AG08396 (cell line): ENCODE data around the gene ARHGEF3.

Experiments used
- DNase-seq: peaks from one replicate; pipeline ENCODE4 v3.0.0; 2012; ENCODE audit warnings: low spot score, mixed read lengths

The ARHGEF3 gene

DNA sequence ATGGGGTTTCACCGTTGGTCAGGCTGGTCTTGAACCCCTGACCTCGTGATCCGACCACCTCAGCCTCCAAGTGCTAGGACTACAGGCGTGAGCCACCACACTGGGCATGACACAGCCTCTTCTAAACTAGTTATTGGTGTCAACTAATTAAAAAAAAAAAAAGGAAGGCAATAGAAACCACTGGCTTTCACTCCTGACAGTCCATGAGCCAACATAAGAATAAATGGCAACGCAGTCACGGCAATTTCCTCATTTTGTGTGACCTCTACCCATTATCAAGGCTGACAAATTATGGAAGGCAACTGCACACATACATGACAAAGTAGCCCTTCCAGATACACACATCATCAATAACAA lies 5.9 kb downstream of the ARHGEF3 start:
- DNase-seq: no peak

DNA sequence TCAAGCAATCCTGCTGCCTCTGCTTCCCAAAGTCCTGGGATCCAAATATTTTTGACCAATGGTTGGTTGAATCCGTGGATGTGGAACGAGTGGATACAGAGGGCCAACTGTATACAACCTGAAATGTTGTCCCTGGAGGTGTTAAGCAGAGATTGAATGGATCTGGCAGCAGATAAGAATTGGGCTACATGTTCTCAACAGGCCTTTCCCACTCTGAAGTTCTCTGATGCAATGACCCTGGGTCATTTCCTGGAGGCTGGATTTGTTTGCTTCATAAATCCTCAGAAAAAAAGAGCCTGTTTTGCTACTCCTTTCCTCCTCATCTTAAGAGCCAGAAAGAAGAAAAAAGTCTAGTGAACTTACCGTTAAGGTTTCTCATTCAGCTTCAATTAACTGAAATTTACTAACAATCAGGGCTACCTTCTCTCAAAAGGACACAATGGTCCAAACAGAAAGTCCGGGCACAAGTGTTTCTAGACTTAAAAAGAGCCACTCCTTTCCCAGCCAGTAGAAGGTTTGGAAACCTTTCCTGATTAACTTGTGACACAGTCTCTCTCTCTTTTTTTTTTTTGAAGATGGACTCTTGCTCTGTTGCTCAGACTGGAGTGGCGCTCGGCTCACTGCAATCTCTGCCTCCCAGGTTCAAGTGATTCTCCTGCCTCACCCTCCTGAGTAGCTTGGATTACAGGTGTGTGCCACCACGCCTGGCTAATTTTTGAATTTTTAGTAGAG lies 6.5 kb downstream of the ARHGEF3 start:
- no peak for DNase-seq

DNA sequence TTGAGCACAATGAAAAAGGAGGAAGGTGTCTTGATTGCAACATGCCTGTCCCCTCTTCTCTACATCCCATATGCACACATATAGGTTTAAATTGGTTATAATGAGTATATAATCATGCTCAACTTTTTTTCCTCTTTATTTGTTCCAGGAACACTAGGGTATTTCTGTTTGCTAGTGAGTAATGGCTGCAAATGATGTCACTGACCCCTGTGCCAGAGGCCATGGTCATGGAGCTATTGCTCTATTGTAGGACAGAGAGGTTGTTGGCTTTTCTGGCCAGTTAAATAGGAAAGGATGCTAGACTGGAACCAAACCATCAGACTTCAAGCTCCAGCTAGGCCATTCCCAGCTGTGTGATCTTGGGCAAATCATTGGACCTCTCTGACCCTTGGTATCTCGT lies 9.6 kb downstream of the ARHGEF3 start:
- DNase-seq: no peak

DNA sequence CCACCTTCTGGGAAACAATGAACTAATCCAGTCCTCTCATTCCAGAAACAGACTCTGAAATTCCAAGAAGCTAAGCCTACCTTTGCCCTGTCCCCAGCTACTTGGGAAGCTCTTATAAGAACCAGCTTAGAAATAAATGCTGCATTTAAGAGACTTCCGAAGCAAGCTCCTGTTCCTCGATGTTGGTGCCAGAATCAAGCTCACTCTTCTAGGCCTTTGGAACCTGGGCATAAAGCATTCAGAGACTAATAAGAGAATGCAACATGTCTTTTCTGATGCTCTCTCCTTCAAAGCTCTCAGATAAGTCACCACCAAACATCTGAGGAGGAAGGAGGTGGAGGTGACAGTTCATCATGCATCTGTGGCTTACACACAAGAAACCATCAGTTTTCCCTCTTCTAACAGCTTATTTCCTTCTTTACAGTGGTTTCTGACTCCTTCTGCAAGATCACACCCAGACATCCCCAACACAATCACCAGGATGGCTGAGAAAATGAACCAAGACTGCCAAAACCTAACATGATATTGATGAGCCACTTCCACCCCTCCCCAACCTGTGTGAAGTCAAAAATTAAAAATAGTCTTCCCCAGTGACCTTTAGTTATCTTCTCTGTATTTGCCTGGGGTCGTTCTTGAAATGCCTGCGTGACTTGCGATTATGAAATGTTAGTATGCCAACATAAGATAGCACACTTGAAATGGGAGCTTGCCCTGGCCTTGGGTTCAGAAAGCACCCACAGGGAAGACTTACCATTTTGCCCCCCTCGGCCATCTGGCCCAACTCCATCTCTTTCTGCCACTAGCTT lies 11.5 kb downstream of the ARHGEF3 start:
- DNase-seq: no peak

DNA sequence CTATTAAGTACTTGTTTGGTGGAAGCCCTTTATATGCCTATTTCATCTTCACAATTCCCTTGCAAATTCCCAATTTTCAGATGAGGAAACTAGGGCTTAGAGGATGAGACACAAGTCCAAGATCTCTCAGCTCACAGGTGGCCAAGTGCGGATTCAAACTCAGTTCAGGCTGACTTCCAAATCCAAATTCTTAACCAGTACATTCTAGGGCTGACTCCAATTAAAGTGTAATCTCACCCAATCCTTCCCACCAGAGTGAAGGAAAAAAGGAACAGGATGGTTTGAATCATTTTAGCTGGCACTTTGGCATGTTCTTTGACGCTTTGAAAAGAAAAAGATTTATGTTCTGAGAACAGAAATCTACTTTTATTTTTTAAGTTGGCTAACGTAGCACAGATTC lies 12.7 kb downstream of the ARHGEF3 start:
- DNase-seq: no peak

DNA sequence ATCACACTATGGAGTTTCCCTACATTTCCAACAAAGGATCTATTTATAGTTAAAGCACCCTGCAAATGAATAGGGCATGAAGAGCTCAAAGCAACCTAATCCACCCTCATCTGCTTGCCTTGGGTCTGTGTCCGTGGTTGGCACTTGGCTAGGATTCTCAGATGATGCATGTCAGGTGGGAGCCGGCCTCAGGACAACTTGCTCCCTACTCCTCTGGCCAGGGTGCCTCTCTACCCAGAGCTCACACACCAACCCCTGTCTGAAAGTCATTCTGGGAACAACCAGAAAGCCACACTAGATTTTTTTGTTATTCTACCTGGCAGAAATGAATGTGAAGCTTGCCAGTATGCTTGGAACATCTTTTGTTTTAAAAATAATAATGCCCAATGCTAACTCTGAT lies 13.2 kb downstream of the ARHGEF3 start:
- no peak for DNase-seq

DNA sequence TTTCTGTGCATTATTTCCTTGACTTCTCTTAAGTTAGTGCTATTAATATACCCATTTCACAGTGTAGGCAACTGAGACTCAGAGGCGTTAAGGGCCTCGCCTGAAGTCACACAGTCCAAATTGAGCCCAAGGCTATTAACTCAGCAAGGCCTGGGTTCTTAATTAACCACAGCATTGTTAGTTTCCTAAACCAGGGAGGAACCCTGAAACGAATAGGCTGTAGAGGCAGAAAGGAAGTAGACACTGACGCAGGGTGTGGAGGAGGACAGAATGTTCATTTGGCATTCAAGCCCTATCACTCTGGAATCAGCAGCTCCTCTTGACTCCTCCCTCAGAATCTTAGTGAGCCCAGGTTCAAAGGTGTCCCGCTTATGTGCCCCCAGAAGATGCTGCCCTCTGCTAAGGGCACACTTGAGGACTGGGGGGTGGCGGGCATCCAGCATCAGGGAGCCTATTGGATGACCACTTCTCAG lies 13.9 kb downstream of the ARHGEF3 start:
- DNase-seq: no peak

DNA sequence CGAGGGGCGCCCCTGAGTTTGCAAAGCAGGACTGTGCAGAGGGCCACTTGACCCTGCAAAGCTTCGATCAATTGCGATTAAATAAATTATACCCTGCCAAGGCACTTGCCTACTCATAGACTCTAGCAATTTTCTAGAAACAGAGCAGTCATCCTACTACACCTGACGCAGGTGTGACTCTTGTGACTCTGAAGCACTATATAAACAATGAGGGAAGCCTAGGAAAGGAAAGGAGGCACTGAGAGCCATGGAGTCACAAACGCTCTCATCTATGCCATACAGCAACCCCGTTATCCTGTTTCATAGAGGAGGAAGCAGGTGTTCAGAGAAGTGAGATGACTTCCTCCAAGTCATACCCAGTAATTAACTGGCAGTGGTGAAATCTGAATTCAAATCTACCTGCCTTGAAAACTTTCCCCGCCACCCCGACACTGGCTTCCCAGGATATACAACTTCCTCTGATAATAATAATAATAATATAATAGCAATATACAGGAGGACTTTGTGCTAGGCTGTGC lies 14.4 kb downstream of the ARHGEF3 start:
- no peak for DNase-seq

DNA sequence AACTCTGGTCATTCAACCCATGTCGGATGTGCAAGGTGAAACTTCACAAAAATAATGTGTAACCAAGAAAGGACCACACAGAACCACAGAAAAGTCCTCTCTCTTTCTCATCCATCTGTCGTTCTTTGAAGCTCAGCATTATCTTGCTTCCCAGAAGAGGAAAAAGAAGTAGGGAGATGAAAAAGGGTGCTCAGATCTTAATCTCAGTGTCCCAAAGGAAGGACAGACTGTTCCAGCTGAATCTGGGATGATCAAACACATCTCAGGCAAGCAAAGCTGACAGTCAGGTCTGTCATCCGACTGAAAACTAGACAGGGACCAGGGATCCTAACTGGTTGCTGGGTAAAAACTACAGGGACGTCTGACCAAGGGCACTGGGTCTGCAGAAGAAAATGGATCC lies 16.2 kb downstream of the ARHGEF3 start:
- no peak for DNase-seq

DNA sequence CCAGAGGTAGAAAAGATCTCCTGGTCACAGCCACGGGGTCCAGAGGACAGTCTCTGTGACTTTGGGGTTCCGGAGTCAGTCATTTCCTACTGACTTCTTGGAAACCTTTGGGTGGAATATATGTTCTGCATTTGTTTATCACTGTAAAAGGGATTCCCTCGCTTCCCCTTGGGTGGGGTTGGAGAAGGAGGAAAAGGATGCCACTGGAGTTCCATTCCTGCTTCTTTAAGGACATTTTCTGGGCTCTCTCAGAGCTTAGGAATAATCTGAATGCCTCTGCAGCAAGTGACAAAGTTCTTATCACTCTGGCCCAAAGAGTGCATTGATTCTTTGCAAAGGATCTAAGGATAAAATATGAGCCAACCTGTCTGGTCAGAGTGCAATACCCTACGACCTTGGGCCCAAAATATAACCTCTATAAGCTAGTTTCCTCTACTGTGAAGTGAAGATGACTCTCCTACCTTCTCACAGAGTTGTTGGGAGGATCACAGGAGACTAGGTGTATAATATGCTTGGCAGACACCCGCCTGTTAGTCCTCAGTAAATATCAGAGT lies 17.2 kb downstream of the ARHGEF3 start:
- DNase-seq: no peak

DNA sequence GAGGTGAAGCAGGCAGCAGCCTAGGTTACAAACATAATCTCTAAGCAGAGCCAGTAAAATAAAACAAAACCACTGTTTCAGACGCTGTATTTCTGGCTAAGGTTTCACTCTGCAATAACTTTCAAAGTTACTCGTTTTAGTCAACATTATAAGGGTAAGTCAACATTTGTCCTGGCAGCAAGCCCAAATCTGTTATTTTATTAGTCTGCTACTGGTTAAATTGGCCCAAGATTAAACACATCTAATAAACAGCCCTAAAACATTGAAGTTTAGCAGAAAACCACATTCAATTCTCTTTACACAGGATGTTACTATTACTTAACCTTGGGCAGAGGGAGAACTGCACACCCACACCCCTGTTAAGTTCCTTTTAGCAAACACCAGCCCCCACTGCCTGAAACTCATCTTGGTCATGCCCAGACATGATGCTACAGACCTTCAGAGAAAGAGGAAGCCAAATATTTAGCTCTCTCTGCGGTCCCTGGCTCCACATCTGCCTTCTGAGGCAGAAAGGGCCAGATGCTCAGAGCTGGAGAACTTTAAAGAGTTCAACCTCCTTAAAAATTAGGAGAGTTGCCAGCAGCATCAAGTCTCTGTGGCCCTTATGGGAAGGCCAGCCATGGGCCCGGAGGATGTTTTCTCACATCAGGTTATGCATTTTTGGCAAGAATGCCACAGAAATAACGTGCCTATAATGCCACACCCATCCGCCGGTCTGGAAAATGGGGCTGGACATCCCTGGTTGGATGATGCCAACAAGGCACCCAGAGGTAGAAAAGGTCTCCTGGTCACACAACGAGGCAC lies 17.9 kb downstream of the ARHGEF3 start:
- peak; percentile 51 for DNase-seq

DNA sequence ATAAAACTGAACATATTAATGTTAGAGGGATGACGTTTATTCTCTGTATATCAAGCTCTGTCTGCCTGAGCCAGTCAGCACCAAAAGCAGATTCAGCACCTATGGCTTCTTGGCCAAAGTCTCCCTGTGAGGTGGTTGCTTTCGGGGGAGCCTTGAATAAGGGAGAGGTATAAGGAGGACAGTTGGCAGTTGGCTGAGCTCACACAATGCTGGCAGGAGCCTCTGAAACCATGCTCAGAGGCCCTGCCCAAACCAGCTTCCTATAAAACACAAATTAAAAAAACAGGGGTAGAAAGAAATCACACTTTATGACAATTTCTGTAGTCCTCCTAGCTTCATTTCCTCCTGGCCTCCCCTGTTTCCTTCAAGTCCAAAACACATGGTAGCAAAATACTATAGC lies 18.8 kb downstream of the ARHGEF3 start:
- no peak for DNase-seq

DNA sequence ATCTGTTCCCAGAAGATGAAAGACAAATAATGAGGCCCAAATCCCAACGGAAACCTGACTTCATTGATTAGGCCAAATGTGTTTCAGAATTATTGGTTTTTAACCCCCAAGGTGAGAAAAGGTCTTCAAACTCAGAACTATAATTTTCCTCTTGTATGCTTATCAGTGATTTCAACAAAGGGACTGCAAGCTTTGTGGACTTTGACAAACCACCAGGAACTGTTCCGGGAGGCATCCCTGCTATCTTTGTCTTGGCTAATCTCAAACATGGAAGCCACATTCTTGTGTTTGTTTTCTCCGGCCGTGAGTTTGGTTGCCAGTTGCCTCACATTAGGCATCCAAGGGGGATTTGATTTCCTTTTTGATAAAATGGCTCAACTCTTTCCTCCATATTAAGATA lies 19.5 kb downstream of the ARHGEF3 start:
- no peak for DNase-seq

DNA sequence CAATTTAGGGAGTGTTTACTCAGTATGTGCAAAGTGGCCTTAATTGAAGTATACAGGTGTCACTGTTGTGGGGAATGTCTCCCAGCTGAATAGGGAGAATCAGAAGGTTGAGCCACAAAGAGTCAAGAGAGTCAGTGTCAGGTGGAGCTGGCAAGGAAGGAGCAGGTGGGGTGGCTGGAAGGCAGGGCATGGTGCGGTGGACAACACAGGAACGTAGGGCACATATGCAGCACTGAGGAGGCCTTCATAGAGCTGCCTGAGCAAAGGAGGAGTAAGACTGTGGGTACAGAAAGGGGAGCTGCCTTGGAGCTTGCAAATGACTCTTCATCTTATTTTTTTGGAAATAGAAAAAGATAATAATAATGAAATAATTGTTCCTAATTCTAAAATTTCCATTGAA lies 20.0 kb downstream of the ARHGEF3 start:
- no peak for DNase-seq

DNA sequence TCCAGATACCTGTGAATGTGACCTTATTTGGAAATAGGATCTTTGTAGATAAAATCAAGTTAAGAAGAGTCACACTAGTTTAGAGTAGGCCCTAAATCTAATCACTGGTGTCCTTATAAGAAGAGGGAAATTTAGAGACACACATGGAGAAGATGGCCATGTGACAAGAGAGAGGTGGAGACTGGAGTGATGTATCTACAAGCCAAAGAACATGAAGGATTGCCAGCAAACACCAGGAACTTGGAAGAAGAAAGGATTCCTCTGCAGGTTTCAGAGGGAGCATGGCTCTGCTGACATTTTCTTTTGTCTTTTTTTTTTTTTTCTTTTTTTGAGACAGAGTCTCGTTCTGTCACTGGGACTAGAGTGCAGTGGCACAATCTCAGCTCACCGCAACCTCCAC lies 20.8 kb downstream of the ARHGEF3 start:
- no peak for DNase-seq

DNA sequence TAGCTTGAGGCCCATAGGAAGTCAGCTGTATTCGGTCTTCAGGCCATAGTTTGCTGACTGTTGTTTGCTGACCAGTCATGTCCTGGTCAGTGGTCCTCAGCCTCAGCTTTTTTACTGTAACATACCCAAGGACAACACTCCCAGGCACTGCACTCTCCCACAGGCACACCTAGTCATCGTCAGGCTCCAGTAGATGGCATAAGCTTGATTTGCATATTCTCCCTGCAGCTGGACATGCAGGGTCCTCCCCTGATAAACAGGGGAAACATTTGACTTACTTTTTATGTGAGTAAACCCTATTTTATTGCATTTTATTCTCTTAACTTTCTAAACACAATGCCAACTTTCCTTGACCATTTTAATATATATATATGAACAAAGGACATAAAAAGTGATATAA lies 22.9 kb downstream of the ARHGEF3 start:
- no peak for DNase-seq

DNA sequence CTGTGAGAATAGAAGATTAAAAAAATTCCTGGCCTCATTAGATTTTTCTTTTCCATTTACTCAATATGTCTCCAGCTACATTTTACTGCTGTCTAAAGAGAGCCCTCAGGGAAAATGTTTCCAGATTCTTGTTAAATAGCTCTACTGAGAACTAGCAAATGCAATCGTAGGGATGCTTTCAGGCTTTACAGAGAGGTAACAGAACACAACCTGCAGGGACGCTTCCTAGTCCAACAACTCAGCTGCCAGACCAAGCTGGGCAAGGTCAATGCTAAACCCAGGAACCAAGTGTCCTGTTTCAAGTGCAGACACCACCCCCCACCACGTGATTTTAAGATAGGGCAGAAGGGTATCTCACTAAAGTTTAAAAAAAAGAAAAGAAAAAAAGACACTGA lies 25.2 kb downstream of the ARHGEF3 start:
- no peak for DNase-seq

DNA sequence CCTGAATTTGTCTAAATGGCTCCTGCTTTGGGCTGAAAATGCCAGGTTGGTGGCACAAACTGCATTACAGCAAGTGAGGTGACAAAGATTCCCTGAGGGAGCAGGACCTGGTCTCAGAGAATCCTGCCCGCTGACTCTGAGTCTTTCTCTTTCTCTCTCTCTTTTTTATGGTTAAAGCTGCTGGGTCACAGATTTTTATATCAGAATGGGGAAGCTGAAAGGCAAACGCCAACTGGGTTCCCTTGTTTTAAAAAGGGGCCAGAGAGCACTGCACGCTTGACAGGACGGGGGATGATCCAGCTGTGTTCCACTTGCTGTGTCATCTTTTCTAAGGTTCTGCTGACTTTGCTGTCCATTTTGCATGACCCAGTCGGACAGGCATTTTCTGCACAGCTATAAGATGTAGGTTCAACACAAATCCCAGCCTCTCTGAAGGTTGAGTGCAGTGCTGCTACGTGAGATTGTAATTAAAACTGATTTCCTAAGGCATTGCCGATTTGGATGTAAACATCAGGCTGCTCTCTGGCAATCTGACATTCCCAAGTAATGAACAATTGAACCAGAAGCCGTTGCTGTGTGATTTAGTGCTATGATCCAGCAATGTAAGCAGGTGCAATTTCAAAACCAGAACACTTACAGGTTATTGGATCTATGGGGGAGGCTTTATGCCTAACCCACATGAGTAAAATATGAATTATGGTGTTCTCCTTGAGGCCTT lies 25.8 kb downstream of the ARHGEF3 start:
- DNase-seq: no peak

DNA sequence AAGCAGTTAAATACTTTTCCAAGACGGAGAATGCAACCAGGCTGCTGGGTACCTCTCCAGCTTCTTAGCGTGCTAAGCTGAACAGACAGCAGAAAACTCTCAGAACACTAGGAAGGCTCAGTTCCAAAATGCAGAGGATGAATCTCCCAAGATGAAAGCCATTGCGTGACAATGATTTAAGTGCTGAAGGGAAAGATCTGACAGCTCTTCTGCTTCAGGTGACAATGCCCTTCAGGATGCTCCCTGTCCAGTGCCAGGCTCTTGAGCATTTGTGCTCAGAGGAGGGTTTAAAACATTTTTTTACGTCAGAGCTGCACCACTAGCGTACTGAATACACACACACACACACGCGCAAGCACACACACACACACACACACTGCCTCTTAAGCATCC lies 26.3 kb downstream of the ARHGEF3 start:
- DNase-seq: no peak

DNA sequence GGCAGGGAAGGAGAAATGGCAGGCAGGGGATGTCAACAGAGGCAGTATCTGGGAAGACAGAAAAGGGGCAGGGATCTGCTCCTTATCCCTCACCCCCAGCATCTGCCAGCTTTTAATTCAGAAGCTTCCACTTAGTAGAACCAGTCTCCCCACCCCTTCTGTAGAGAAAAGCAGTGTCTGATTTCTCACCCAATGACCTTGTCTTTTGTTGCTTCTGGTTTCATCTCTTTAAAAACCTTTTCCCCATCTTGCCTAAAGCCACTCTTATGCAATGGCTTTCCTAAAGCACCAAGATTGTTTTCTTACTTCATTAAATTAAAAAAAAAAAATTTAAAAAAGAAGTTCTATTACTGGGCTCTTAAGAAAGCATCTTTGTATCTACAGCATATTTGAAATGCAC lies 27.8 kb downstream of the ARHGEF3 start:
- no peak for DNase-seq
